Activated CD8-positive, alpha-beta memory T cell treated with anti-CD3 and anti-CD28 coated beads, Interleukin-2, amount 10 ng/mL, durations not matched to agents 7 days and 5 days (primary cell): ENCODE data around the gene CHCHD3. TPM values are rescaled to one million over a fixed set of nuclear protein-coding genes. Genes with fewer than 3 reads are reported as not detected.
"Not testable (repeated sequence)": the region's sequence is repeated elsewhere in the genome, so short reads cannot be mapped to it uniquely, and the experiment has no call there.

Experiments used
- ATAC-seq: fragments of 150-1000 bp; cut with Tn5 transposase; one replicate; pipeline ENCODE4 v1.10.0; 2021; ENCODE audit warnings: moderate library complexity
- CTCF ChIA-PET: fragments of 350-600 bp; sonication (Branson Sonifier 250); formaldehyde crosslinking; loops from one replicate; lab custom pipeline; 2021; ENCODE audit warnings: antibody characterized with exemption; lab: Charles Lee
- DNase-seq: peaks from one replicate; pipeline ENCODE4 v3.0.0-alpha.2; 2020
- H3K27ac Mint-ChIP-seq: one replicate; pipeline ENCODE4 v1.8.0; 2021; ENCODE audit warnings: mild to moderate bottlenecking, mixed read lengths
- H3K27me3 Mint-ChIP-seq: one replicate; pipeline ENCODE4 v1.8.0; 2021; ENCODE audit warnings: mixed read lengths
- H3K36me3 Mint-ChIP-seq: one replicate; pipeline ENCODE4 v1.8.0; 2021; ENCODE audit warnings: mild to moderate bottlenecking, mixed read lengths
- H3K4me1 Mint-ChIP-seq: one replicate; pipeline ENCODE4 v1.8.0; 2021; ENCODE audit warnings: mixed read lengths
- H3K4me3 Mint-ChIP-seq: one replicate; pipeline ENCODE4 v1.8.0; 2021; ENCODE audit warnings: mild to moderate bottlenecking, moderate library complexity, mixed read lengths
- H3K9me3 Mint-ChIP-seq: one replicate; pipeline ENCODE4 v1.8.0; 2022; ENCODE audit warnings: low read depth, mixed read lengths
- total RNA-seq, 2 experiments: library from RNA; stranded (reverse); gene quantifications; one replicate each; pipeline ENCODE4 v1.2.3, GENCODE V29; 2021

Gene CHCHD3
- total RNA-seq, 2 experiments from 2014 or later, result 49.5 to 56.7 TPM

DNA sequence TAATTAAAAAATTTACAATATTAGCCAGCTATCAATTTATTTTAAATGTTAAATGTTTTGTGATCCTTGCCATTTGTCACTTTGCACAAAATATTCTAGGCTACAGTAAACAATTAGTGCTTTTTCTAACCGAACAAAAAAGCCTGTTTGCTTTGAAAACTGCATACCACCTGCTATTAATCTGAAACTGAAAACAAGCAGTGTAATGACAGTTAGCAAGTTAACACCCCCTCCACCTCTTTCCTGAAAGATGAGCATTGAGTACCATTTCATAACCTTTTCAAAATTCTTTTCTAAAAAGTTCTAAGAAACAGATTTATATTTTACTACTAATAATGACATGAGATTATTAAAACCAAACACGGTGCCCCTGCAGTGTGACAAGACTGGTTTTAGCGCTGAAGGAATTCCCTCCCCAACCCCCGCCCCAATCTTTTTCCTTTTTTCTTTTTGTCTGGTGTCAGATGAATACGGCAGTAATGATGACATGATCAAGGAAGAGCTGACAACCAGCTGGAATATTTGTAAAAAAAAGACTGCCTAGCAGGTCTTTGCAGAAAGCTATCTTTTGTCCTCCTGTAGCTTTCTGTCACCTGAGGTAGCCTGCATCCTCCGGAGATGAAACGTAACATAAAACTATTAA, 175.6 kb downstream of the CHCHD3 start:
- Mint-ChIP-seq H3K9me3 (no peaks in the 10 kb centered on the region), H3K27me3 (no peaks in the 10 kb centered on the region), H3K4me1 (peaks cover 20% of the 10 kb centered on the region), H3K4me3 (no peak overlapping the region), H3K36me3 (peaks cover 19% of the 10 kb centered on the region), H3K27ac (no peak overlapping the region)
- CTCF ChIA-PET, result no interaction called here
- ATAC-seq (no peak), DNase-seq (no peak)

DNA sequence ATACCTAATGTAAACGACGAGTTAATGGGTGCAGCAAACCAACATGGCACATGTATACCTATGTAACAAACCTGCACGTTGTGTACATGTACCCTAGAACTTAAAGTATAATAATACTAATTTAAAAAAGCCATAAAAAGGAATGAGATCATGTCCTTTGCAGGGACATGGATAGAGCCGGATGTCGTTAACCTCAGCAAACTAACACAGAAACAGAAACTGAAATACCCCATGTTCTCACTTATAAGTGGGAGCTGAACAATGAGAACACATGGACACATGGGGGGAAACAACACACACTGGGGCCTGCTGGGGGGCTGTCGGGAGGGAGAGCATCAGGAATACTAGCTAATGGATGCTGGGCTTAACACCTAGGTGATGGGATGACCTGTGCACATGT, 176.8 kb downstream of the CHCHD3 start:
- peak; percentile 60 for ATAC-seq
- DNase-seq, CTCF ChIA-PET, H3K27me3 Mint-ChIP-seq, H3K9me3 Mint-ChIP-seq: not testable (repeated sequence)
- Mint-ChIP-seq H3K4me1 (peaks cover 20% of the 10 kb centered on the region), H3K36me3 (peaks cover 19% of the 10 kb centered on the region), H3K27ac (peak overlapping the region; percentile 82), H3K4me3 (peak overlapping the region; percentile 57)

- Mint-ChIP-seq H3K36me3 (peaks cover 19% of the 10 kb centered on the region), H3K27ac (no peak overlapping the region), H3K4me1 (peaks cover 20% of the 10 kb centered on the region), H3K27me3 (no peaks in the 10 kb centered on the region), H3K9me3 (no peaks in the 10 kb centered on the region), H3K4me3 (no peak overlapping the region)
- no peak for DNase-seq
- CTCF ChIA-PET, result interaction anchor here (0.8 kb wide), 1 partner anchor 114 kb away, joined by 3 read pairs; no protein-coding TSS in a partner anchor
- no peak for ATAC-seq
Measured at GRCh38 chr7:132904209-132904608, 177.7 kb downstream of the CHCHD3 start.

- ATAC-seq, CTCF ChIA-PET, H3K4me3 Mint-ChIP-seq, H3K27ac Mint-ChIP-seq, DNase-seq, H3K27me3 Mint-ChIP-seq, H3K9me3 Mint-ChIP-seq: not testable (repeated sequence)
- peaks cover 20% of the 10 kb centered on the region for H3K4me1 Mint-ChIP-seq
- peaks cover 17% of the 10 kb centered on the region for H3K36me3 Mint-ChIP-seq
Measured at GRCh38 chr7:132902294-132902693, 179.6 kb downstream of the CHCHD3 start.

GRCh38 chr7:132901241-132901640, 180.6 kb downstream of the CHCHD3 start:
- Mint-ChIP-seq H3K27ac (no peak overlapping the region), H3K9me3 (no peaks in the 10 kb centered on the region), H3K4me3 (no peak overlapping the region), H3K4me1 (peaks cover 17% of the 10 kb centered on the region), H3K27me3 (no peaks in the 10 kb centered on the region), H3K36me3 (peaks cover 16% of the 10 kb centered on the region)
- ATAC-seq (no peak), DNase-seq (no peak)
- CTCF ChIA-PET, result interaction anchor here (0.6 kb wide), 1 partner anchor 74 kb away, joined by 4 read pairs; no protein-coding TSS in a partner anchor

GRCh38 chr7:132899833-132900232, 182.1 kb downstream of the CHCHD3 start:
- no peaks in the 10 kb centered on the region for H3K9me3 Mint-ChIP-seq
- peaks cover 18% of the 10 kb centered on the region for H3K36me3 Mint-ChIP-seq
- DNase-seq (no peak), ATAC-seq (no peak)
- H3K4me3 Mint-ChIP-seq, result no peak overlapping the region
- CTCF ChIA-PET, result interaction anchor here (0.9 kb wide), 1 partner anchor 70 kb away, joined by 3 read pairs; no protein-coding TSS in a partner anchor
- no peak overlapping the region for H3K27ac Mint-ChIP-seq
- peaks cover 6% of the 10 kb centered on the region for H3K4me1 Mint-ChIP-seq
- H3K27me3 Mint-ChIP-seq, result no peaks in the 10 kb centered on the region

GRCh38 chr7:132898641-132899175, 183.2 kb downstream of the CHCHD3 start:
- ATAC-seq, H3K27ac Mint-ChIP-seq, H3K4me3 Mint-ChIP-seq, H3K27me3 Mint-ChIP-seq, H3K4me1 Mint-ChIP-seq, H3K9me3 Mint-ChIP-seq, DNase-seq, CTCF ChIA-PET: not testable (repeated sequence)
- peaks cover 20% of the 10 kb centered on the region for H3K36me3 Mint-ChIP-seq

DNA sequence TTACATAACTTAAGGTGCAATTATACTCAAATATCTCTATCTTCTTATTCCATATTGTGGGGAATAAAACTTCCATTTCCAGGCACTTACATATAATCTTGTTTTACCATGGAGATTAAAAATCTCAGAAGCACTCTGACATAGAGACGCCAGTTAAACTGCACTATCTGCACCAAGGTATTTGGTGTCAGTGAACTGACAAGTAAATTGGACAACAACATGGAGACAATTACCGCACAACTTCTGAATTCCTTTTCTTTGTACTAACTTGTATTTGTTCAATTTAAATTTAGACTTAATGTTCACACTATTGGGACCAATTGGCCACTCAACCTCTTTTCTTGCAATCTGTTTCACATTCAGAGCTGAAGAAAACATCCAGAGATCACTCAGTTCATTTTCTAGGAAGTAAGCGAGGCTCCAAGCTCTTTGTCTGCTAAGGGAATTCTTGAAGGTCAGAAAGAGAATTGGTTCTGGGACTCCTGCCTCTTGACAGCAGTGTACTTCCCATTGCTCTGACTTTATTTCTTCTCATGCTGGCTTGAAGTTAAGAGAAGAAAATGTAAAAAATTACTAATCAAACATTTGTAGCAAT, 184.7 kb downstream of the CHCHD3 start:
- Mint-ChIP-seq H3K9me3 (no peaks in the 10 kb centered on the region), H3K4me1 (no peaks in the 10 kb centered on the region), H3K27ac (no peak overlapping the region), H3K27me3 (no peaks in the 10 kb centered on the region), H3K36me3 (peaks cover 23% of the 10 kb centered on the region), H3K4me3 (no peak overlapping the region)
- CTCF ChIA-PET, result no interaction called here
- DNase-seq (no peak), ATAC-seq (no peak)

DNA sequence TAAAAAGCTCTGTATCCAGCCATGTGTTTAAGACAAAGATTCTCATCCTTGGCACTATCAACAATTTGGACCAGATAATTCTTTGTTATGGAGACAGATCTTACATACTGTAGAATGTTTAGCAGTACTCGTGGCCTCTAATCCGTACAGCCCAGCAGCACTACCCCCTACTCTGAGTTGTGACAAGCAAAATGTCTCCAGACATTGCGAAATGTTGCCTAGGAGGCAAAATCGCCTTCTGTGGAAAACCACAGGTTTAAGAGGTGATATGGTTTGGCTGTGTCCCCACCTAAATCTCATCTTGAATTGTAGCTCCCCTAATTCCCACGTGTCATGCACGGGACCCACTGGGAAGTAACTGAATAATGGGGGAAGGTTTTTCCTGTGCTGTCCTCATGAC, 186.7 kb downstream of the CHCHD3 start:
- Mint-ChIP-seq H3K9me3 (no peaks in the 10 kb centered on the region), H3K4me3 (no peak overlapping the region), H3K4me1 (no peaks in the 10 kb centered on the region), H3K27me3 (no peaks in the 10 kb centered on the region), H3K27ac (no peak overlapping the region), H3K36me3 (peaks cover 26% of the 10 kb centered on the region)
- ATAC-seq, result no peak
- DNase-seq, result no peak
- CTCF ChIA-PET, result no interaction called here

DNA sequence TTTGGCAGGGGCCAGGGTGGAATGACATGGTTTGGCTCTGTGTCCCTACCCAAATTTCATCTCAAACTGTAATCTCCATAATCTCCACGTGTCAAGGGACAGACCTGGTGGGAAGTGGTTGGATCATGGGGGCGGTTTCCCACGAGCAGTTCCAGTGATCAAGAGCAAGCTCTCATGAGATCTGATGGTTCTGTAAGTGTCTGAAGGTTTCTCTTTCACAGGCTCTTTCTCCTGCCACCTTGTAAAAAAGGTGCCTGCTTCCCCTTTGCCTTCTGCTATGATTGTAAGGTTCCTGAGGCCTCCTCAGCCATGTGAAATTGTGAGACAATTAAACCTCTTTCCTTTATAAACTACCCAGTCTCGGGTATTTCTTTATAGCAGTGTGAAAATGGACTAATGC, 188.3 kb downstream of the CHCHD3 start:
- CTCF ChIA-PET, result no interaction called here
- Mint-ChIP-seq H3K9me3 (no peaks in the 10 kb centered on the region), H3K36me3 (peaks cover 25% of the 10 kb centered on the region), H3K4me3 (no peak overlapping the region), H3K4me1 (no peaks in the 10 kb centered on the region), H3K27ac (no peak overlapping the region), H3K27me3 (no peaks in the 10 kb centered on the region)
- no peak for DNase-seq
- no peak for ATAC-seq

GRCh38 chr7:132892744-132893143, 189.1 kb downstream of the CHCHD3 start:
- H3K27me3 Mint-ChIP-seq, ATAC-seq, CTCF ChIA-PET: not testable (repeated sequence)

DNA sequence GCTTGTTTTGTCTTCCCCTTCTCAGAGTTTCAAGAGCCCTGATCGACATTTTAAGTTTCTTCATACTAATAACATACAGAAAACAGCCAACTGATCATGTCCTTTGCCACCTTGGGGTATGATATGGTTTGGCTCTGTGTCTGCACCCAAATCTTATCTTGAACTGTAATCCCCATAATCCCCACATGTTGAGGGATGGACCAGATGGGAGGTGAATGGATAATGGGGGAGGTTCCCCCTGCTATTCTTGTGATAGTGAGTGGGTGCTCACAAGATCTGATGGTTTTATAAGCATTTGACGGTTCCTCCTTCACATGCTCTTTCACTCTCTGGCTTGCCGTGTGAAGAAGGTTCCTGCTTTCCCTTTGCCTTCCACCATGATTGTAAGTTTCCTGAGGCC, 190.3 kb downstream of the CHCHD3 start:
- no peak overlapping the region for H3K27ac Mint-ChIP-seq
- no peaks in the 10 kb centered on the region for H3K27me3 Mint-ChIP-seq
- CTCF ChIA-PET, result no interaction called here
- peaks cover 25% of the 10 kb centered on the region for H3K36me3 Mint-ChIP-seq
- ATAC-seq, result no peak
- H3K4me3 Mint-ChIP-seq, result no peak overlapping the region
- H3K4me1 Mint-ChIP-seq, result no peaks in the 10 kb centered on the region
- H3K9me3 Mint-ChIP-seq, result no peaks in the 10 kb centered on the region
- DNase-seq, result no peak

More at GRCh38 chr7:132892744-132893143, 189.1 kb downstream of the CHCHD3 start:
- not testable (repeated sequence) for H3K27ac Mint-ChIP-seq, DNase-seq, H3K4me1 Mint-ChIP-seq, H3K4me3 Mint-ChIP-seq, H3K9me3 Mint-ChIP-seq
- peaks cover 25% of the 10 kb centered on the region for H3K36me3 Mint-ChIP-seq

DNA sequence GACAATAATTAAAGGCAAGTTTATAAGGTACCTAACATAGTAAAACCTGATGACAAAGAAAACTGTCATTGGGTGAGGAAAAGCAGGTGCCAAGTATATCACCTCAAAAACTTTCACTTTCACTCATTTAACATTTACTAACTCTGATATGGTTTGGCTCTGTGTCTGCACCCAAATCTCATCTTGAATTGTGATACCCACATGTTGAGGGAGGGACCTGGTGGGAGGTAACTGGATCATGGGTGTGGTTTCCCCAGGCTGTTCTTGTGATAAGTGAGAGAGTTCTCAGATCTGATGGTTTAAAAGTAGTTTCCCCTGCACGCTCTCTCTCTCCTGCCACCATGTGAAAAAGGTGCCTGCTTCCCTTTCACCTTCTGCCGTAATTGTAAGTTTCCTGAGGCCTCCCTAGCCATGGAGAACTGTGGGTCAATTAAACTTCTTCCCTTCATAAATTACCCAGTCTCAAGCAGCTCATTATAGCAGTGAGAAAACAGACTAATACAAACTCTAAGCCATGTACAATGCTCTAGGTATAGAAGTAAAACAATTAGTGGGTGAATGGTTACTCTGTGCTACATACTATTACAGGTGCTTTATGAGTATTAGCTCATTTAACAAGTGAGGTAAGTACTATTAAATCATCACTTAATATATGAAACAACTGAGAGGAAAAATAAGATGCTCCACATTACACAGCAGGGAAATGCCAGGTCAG, 199.0 kb downstream of the CHCHD3 start:
- H3K27ac Mint-ChIP-seq, result no peak overlapping the region
- CTCF ChIA-PET, result no interaction called here
- H3K4me1 Mint-ChIP-seq, result peaks cover 18% of the 10 kb centered on the region
- H3K36me3 Mint-ChIP-seq, result peaks cover 10% of the 10 kb centered on the region
- H3K9me3 Mint-ChIP-seq, result no peaks in the 10 kb centered on the region
- peak; percentile 43 for DNase-seq
- ATAC-seq, result peak; percentile 45
- H3K27me3 Mint-ChIP-seq, result no peaks in the 10 kb centered on the region
- no peak overlapping the region for H3K4me3 Mint-ChIP-seq
